IMR-90 (cell line): Measurements from ENCODE around the gene SMARCA4.

ENCODE experiments used
- BHLHE40 ChIP-seq: fragments of 150-350 bp; IDR thresholded peaks from 2 replicates; pipeline ENCODE4 v1.6.1; 2016; ENCODE audit warnings: mild to moderate bottlenecking, low read depth, low read length
- CEBPB ChIP-seq: IDR thresholded peaks from 2 replicates; pipeline ENCODE4 v1.6.1; 2012; ENCODE audit warnings: low read depth, low read length, improper control_type of control experiment
- CHD1 ChIP-seq: IDR thresholded peaks from 2 replicates; pipeline ENCODE4 v1.6.1; 2012; ENCODE audit warnings: low read depth, low read length, improper control_type of control experiment
- MAFK ChIP-seq: IDR thresholded peaks from 2 replicates; pipeline ENCODE4 v1.6.1; 2012; ENCODE audit warnings: low read depth, low read length, improper control_type of control experiment
- MAZ ChIP-seq: IDR thresholded peaks from 2 replicates; pipeline ENCODE4 v1.6.1; 2012; ENCODE audit warnings: low read depth, mild to moderate bottlenecking, low read length, improper control_type of control experiment, moderate library complexity, borderline replicate concordance
- NFE2L2 ChIP-seq: fragments of 150-350 bp; IDR thresholded peaks from 2 replicates; pipeline ENCODE4 v1.6.1; 2016; ENCODE audit warnings: low read depth, mild to moderate bottlenecking, low read length
- POLR2A ChIP-seq: IDR thresholded peaks from 2 replicates; pipeline ENCODE4 v1.6.1; 2012; ENCODE audit warnings: mild to moderate bottlenecking, low read depth, low read length
- RAD21 ChIP-seq: IDR thresholded peaks from 2 replicates; pipeline ENCODE4 v1.6.1; 2012; ENCODE audit warnings: low read length, improper control_type of control experiment
- RCOR1 ChIP-seq: IDR thresholded peaks from 2 replicates; pipeline ENCODE4 v1.6.1; 2012; ENCODE audit warnings: mild to moderate bottlenecking, low read length, improper control_type of control experiment; ENCODE audit not compliant: insufficient replicate concordance
- RFX5 ChIP-seq: IDR thresholded peaks from 2 replicates; pipeline ENCODE4 v1.8.0; 2012; ENCODE audit warnings: low read depth, mild to moderate bottlenecking, low read length, moderate library complexity
- SMC3 ChIP-seq: fragments of 150-350 bp; IDR thresholded peaks from 2 replicates; pipeline ENCODE4 v1.6.1; 2016; ENCODE audit warnings: low read depth, mild to moderate bottlenecking, antibody characterized with exemption, low read length, moderate library complexity
- TF ChIP-seq, protein P1 (sequence below): conservative IDR thresholded peaks from 2 replicates; pipeline ENCODE4 v1.5.1; 2012; ENCODE audit warnings: mild to moderate bottlenecking, low read depth, low read length, improper control_type of control experiment
- TF ChIP-seq, protein P2 (sequence below): fragments of 150-350 bp; IDR thresholded peaks from 2 replicates; pipeline ENCODE4 v1.6.1; 2017; ENCODE audit warnings: mild to moderate bottlenecking, antibody characterized with exemption, low read length, low read depth

DNA sequence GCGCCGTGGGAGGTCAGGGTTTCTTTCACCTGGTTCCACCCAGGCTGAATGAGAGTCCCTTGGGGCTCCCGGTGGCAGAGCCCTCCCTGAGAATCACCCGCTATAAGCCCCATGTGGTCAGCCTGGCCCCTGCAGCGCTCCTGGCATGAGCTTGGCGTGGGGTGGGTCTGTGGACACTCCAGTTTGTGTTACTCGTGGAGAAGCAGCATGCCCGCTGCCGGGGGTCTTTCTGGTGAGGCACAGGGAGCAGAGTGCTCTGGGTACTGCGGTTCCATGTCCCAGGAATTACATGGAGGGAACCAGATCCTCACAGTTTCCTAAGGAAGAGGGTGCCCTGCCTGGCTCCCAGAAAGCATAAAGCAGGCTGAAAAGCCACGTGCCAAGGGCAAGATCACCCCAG is 62.2 kb downstream of the SMARCA4 start:
- TF ChIP-seq, protein P1, sequence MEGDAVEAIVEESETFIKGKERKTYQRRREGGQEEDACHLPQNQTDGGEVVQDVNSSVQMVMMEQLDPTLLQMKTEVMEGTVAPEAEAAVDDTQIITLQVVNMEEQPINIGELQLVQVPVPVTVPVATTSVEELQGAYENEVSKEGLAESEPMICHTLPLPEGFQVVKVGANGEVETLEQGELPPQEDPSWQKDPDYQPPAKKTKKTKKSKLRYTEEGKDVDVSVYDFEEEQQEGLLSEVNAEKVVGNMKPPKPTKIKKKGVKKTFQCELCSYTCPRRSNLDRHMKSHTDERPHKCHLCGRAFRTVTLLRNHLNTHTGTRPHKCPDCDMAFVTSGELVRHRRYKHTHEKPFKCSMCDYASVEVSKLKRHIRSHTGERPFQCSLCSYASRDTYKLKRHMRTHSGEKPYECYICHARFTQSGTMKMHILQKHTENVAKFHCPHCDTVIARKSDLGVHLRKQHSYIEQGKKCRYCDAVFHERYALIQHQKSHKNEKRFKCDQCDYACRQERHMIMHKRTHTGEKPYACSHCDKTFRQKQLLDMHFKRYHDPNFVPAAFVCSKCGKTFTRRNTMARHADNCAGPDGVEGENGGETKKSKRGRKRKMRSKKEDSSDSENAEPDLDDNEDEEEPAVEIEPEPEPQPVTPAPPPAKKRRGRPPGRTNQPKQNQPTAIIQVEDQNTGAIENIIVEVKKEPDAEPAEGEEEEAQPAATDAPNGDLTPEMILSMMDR: no peak
- TF ChIP-seq CEBPB: no peak
- no peak for TF ChIP-seq RAD21
- no peak for TF ChIP-seq POLR2A
- no peak for TF ChIP-seq BHLHE40
- no peak for TF ChIP-seq MAZ
- TF ChIP-seq SMC3: no peak
- TF ChIP-seq MAFK: no peak
- no peak for TF ChIP-seq RCOR1
- no peak for TF ChIP-seq CHD1
- TF ChIP-seq RFX5: no peak
- TF ChIP-seq, protein P2, sequence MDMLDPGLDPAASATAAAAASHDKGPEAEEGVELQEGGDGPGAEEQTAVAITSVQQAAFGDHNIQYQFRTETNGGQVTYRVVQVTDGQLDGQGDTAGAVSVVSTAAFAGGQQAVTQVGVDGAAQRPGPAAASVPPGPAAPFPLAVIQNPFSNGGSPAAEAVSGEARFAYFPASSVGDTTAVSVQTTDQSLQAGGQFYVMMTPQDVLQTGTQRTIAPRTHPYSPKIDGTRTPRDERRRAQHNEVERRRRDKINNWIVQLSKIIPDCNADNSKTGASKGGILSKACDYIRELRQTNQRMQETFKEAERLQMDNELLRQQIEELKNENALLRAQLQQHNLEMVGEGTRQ: no peak
- TF ChIP-seq NFE2L2: no peak
